ENCODE measurements around the gene CCDC81. TPM values are rescaled to one million over a fixed set of nuclear protein-coding genes. Genes with fewer than 3 reads are reported as not detected.

The CCDC81 gene
- total and polyA plus RNA-seq, 12 donors: 0.14 to 0.81 (median 0.36) TPM

Other genes starting within 250 kb of the CCDC81 start
- 10 to 100 TPM in 4 of 10 donors, 1 to 10 TPM in 6; 8.2 to 14.6 (median 9.6) TPM for gene EED, start 130.1 kb upstream of the CCDC81 start, total RNA-seq
- gene EED, start 130.1 kb upstream of the CCDC81 start, polyA plus RNA-seq: 10 to 100 TPM in 1 of 2 donors, 1 to 10 TPM in 1; 8.0 to 17.3 TPM
- gene HIKESHI, start 72.6 kb upstream of the CCDC81 start, total RNA-seq: 10 to 100 TPM; 42.5 to 54.6 (median 47.1) TPM
- gene HIKESHI, start 72.6 kb upstream of the CCDC81 start, polyA plus RNA-seq: 10 to 100 TPM; 44.0 to 78.7 TPM